ENCODE data around the gene MYH10.

MYH10 gene

GRCh38 chr17:8602679-8603078, 27.8 kb downstream of the MYH10 start:
- no peak for DNase-seq

- DNase-seq, result no peak
Measured at GRCh38 chr17:8599351-8600011, 31.0 kb downstream of the MYH10 start.

GRCh38 chr17:8598913-8599312, 31.6 kb downstream of the MYH10 start:
- no peak for DNase-seq

GRCh38 chr17:8593830-8594229, 36.7 kb downstream of the MYH10 start:
- DNase-seq, result no peak

- no peak for DNase-seq
Measured at GRCh38 chr17:8593276-8593675, 37.2 kb downstream of the MYH10 start.

GRCh38 chr17:8588877-8589554, 41.5 kb downstream of the MYH10 start:
- DNase-seq, result no peak

- no peak for DNase-seq
Measured at GRCh38 chr17:8586766-8587165, 43.8 kb downstream of the MYH10 start.

GRCh38 chr17:8585911-8586310, 44.6 kb downstream of the MYH10 start:
- no peak for DNase-seq

- no peak for DNase-seq
Measured at GRCh38 chr17:8583954-8584353, 46.6 kb downstream of the MYH10 start.

- DNase-seq, result no peak
Measured at GRCh38 chr17:8580952-8581658, 49.4 kb downstream of the MYH10 start.

- no peak for DNase-seq
Measured at GRCh38 chr17:8577868-8578267, 52.7 kb downstream of the MYH10 start.

- no peak for DNase-seq
Measured at GRCh38 chr17:8576559-8577294, 53.8 kb downstream of the MYH10 start.

GRCh38 chr17:8574687-8575086, 55.8 kb downstream of the MYH10 start:
- DNase-seq, result no peak

- DNase-seq, result no peak
Measured at GRCh38 chr17:8572764-8573163, 57.8 kb downstream of the MYH10 start.

GRCh38 chr17:8563981-8564602, 66.4 kb downstream of the MYH10 start:
- DNase-seq, result no peak

GRCh38 chr17:8563024-8563776, 67.3 kb downstream of the MYH10 start:
- DNase-seq, result no peak

- DNase-seq, result no peak
Measured at GRCh38 chr17:8558144-8558543, 72.4 kb downstream of the MYH10 start.

- no peak for DNase-seq
Measured at GRCh38 chr17:8557176-8557806, 73.2 kb downstream of the MYH10 start.

GRCh38 chr17:8556074-8556473, 74.5 kb downstream of the MYH10 start:
- DNase-seq, result no peak

GRCh38 chr17:8555062-8555461, 75.5 kb downstream of the MYH10 start:
- DNase-seq, result no peak

GRCh38 chr17:8552577-8553320, 77.8 kb downstream of the MYH10 start:
- no peak for DNase-seq
